ENCODE data around the gene DNAJC8.

Gene DNAJC8

GRCh38 chr1:28172713-28173150 is 60.1 kb downstream of the DNAJC8 start:
- Histone ChIP-seq H3K9me2 (replicated peaks; ENCODE audit: control insufficient read depth, low read length) (no peaks in the 10 kb centered on the region), H3F3A (ENCODE audit: control insufficient read depth, insufficient read depth) (peaks cover 32% of the 10 kb centered on the region), H4K20me1 (ENCODE audit: control insufficient read depth, insufficient read depth, low read depth, low read length) (no peaks in the 10 kb centered on the region; the same call in 1 of the 2 replicates), H3K4me2 (ENCODE audit: low read length) (peak overlapping the region; percentile 69), H3K4me1 (ENCODE audit: control insufficient read depth, low read length) (peaks cover 73% of the 10 kb centered on the region), H3K36me3 (ENCODE audit: control insufficient read depth, low read length) (peaks cover 4% of the 10 kb centered on the region; the same call in 1 of the 2 replicates), H3K9me3 (ENCODE audit: control insufficient read depth, insufficient read depth, low read length) (no peaks in the 10 kb centered on the region), H3K27me3 (ENCODE audit: control insufficient read depth, low read length) (no peaks in the 10 kb centered on the region), H3K79me2 (ENCODE audit: control insufficient read depth, low read length) (no peaks in the 10 kb centered on the region), H3K4me3 (ENCODE audit: low read length) (peak overlapping the region; percentile 49), H3K27ac (ENCODE audit: low read depth, low read length) (peak overlapping the region; percentile 75)
- TF ChIP-seq EZH2phosphoT487 (IDR thresholded peaks at IDR 0.05; ENCODE audit: borderline replicate concordance, low read length), result no peak
- no peak for TF ChIP-seq CTCF (IDR thresholded peaks at IDR 0.05; ENCODE audit: low read depth, low read length, poor library complexity, severe bottlenecking)

DNA sequence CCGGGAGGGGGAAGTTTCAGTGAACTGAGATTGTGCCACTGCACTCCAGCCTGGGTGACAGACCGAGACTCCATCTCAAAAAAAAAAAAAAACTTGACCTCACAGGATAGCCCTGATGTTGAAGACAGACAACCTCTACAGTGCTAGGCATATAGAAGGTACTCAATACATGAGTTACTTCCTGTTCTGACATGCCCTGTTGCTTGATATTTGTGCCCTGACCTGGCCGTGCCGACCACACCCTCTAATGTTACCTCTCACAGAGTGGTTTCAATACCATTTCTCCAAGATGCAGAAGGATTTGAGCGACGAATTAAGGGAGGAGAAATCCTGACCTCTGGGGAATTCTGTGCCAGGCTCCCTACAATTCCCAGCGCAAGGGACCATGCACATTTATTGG is 61.6 kb downstream of the DNAJC8 start:
- H3K9me3 ChIP-seq (ENCODE audit: control insufficient read depth, insufficient read depth, low read length), result no peaks in the 10 kb centered on the region
- H3K4me1 ChIP-seq (ENCODE audit: control insufficient read depth, low read length), result peaks cover 58% of the 10 kb centered on the region
- H3K4me3 ChIP-seq (ENCODE audit: low read length), result no peak overlapping the region
- H4K20me1 ChIP-seq (ENCODE audit: control insufficient read depth, insufficient read depth, low read depth, low read length), result no peaks in the 10 kb centered on the region; the same call in 1 of the 2 replicates
- H3K9me2 ChIP-seq (replicated peaks; ENCODE audit: control insufficient read depth, low read length), result no peaks in the 10 kb centered on the region
- H3F3A ChIP-seq (ENCODE audit: control insufficient read depth, insufficient read depth), result peaks cover 35% of the 10 kb centered on the region
- H3K36me3 ChIP-seq (ENCODE audit: control insufficient read depth, low read length), result peaks cover 4% of the 10 kb centered on the region; the same call in 1 of the 2 replicates
- H3K4me2 ChIP-seq (ENCODE audit: low read length), result peak overlapping the region; percentile 18
- no peaks in the 10 kb centered on the region for H3K27me3 ChIP-seq (ENCODE audit: control insufficient read depth, low read length)
- TF ChIP-seq EZH2phosphoT487 (IDR thresholded peaks at IDR 0.05; ENCODE audit: borderline replicate concordance, low read length) (no peak), CTCF (IDR thresholded peaks at IDR 0.05; ENCODE audit: low read depth, low read length, poor library complexity, severe bottlenecking) (no peak)
- H3K27ac ChIP-seq (ENCODE audit: low read depth, low read length), result no peak overlapping the region
- no peaks in the 10 kb centered on the region for H3K79me2 ChIP-seq (ENCODE audit: control insufficient read depth, low read length)

DNA sequence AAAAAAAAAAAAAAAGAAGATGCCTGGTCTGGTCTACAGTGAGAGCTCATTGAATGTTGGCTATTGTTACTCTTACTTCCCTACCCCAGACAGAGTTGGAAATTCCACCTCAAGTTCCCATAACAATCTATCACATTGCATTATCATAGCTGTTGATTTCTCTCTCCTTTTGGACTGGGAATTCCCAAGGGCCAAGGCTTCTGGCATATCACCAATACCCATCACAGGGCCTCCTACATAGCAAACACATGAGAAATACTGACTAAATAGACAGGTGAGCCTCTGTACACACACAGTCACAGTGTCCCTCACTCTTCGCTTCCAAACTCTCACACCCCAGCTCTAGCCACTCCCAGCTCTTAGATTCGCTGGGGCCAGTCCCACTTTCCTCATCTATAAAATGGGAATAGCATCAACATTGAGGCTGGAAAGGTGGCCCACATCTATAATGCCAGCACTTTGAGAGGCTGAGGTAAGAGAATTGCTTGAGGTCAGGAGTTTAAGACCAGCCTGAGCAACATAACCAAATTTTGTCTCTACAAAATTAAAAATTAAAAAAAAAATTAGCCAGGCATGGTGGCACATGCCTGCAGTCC is 62.7 kb downstream of the DNAJC8 start:
- Histone ChIP-seq H3K36me3 (ENCODE audit: control insufficient read depth, low read length) (peaks cover 4% of the 10 kb centered on the region; the same call in 1 of the 2 replicates), H3K27ac (ENCODE audit: low read depth, low read length) (no peak overlapping the region)
- TF ChIP-seq EZH2phosphoT487 (IDR thresholded peaks at IDR 0.05; ENCODE audit: borderline replicate concordance, low read length) (no peak), CTCF (IDR thresholded peaks at IDR 0.05; ENCODE audit: low read depth, low read length, poor library complexity, severe bottlenecking) (no peak)

More for the DNA sequence above, 62.7 kb downstream of the DNAJC8 start:
- H3K4me3 ChIP-seq (ENCODE audit: low read length), result no peak overlapping the region
- H3K9me3 ChIP-seq (ENCODE audit: control insufficient read depth, insufficient read depth, low read length), result no peaks in the 10 kb centered on the region; the same call in 1 of the 2 replicates
- no peak overlapping the region for H3K4me2 ChIP-seq (ENCODE audit: low read length)
- peaks cover 46% of the 10 kb centered on the region for H3K4me1 ChIP-seq (ENCODE audit: control insufficient read depth, low read length)
- H3K9me2 ChIP-seq (replicated peaks; ENCODE audit: control insufficient read depth, low read length), result no peaks in the 10 kb centered on the region
- H4K20me1 ChIP-seq (ENCODE audit: control insufficient read depth, insufficient read depth, low read depth, low read length), result no peaks in the 10 kb centered on the region; the same call in 1 of the 2 replicates
- peaks cover 35% of the 10 kb centered on the region for H3F3A ChIP-seq (ENCODE audit: control insufficient read depth, insufficient read depth)
- H3K27me3 ChIP-seq (ENCODE audit: control insufficient read depth, low read length), result no peaks in the 10 kb centered on the region
- H3K79me2 ChIP-seq (ENCODE audit: control insufficient read depth, low read length), result no peaks in the 10 kb centered on the region

Data from DOHH2 (cell line).